DND-41 (cell line): ENCODE data around the gene ERC1.

Experiments used
- ATAC-seq: fragments of 200-7000 bp; cut with Tn5 transposase; 3 replicates; pipeline ENCODE4 v1.9.1; 2021; ENCODE audit warnings: low read depth; ENCODE audit not compliant: insufficient read depth
- DNase-seq: peaks from one replicate; pipeline ENCODE4 v3.0.0-alpha.2; 2020
- H2AFZ ChIP-seq: 2 replicates; pipeline ENCODE4 v1.6.0; 2012; ENCODE audit warnings: low read depth, low read length
- H3K27ac ChIP-seq: 2 replicates; pipeline ENCODE4 v1.5.1; 2012; ENCODE audit warnings: low read length, inconsistent platforms
- H3K27me3 ChIP-seq: fragments of 200-600 bp; sonication (generic); 2 replicates; pipeline ENCODE4 v1.6.0; 2012; ENCODE audit warnings: low read length, mild to moderate bottlenecking, inconsistent platforms; ENCODE audit not compliant: insufficient read depth, poor library complexity
- H3K36me3 ChIP-seq: 2 replicates; pipeline ENCODE4 v1.5.1; 2012; ENCODE audit warnings: low read length, inconsistent platforms; ENCODE audit not compliant: insufficient read depth
- H3K4me1 ChIP-seq: 2 replicates; pipeline ENCODE4 v1.5.1; 2012; ENCODE audit warnings: mild to moderate bottlenecking, low read length; ENCODE audit not compliant: insufficient read depth
- H3K4me2 ChIP-seq: 2 replicates; pipeline ENCODE4 v1.6.0; 2012; ENCODE audit warnings: mild to moderate bottlenecking, moderate library complexity, low read length, inconsistent platforms; ENCODE audit not compliant: insufficient read depth
- H3K4me3 ChIP-seq, 2 experiments: fragments of 200-600 bp in 1 of 2; shearing (Covaris generic) in 1 of 2; 2 replicates each; pipeline ENCODE4 v1.5.1; 2012 to 2016; ENCODE audit warnings: inconsistent platforms in 2 of 2, low read length in 2 of 2, mild to moderate bottlenecking in 2 of 2, low read depth in 1 of 2, moderate library complexity in 1 of 2
- H3K79me2 ChIP-seq: 2 replicates; pipeline ENCODE4 v1.6.0; 2012; ENCODE audit warnings: low read length, inconsistent platforms; ENCODE audit not compliant: insufficient read depth
- H3K9ac ChIP-seq: 2 replicates; pipeline ENCODE4 v1.6.0; 2012; ENCODE audit warnings: low read depth, mild to moderate bottlenecking, inconsistent platforms, low read length, moderate library complexity
- H3K9me3 ChIP-seq: 2 replicates; pipeline ENCODE4 v1.5.1; 2012; ENCODE audit warnings: low read length, moderate library complexity, mild to moderate bottlenecking, inconsistent platforms; ENCODE audit not compliant: insufficient read depth, severe bottlenecking
- H4K20me1 ChIP-seq: 2 replicates; pipeline ENCODE4 v1.6.0; 2012; ENCODE audit warnings: low read length; ENCODE audit not compliant: insufficient read depth
- CTCF ChIP-seq: IDR thresholded peaks from 2 replicates; pipeline ENCODE4 v1.5.1; 2012; ENCODE audit warnings: borderline replicate concordance, low read length, moderate library complexity, mild to moderate bottlenecking; ENCODE audit not compliant: poor library complexity, severe bottlenecking; ENCODE audit errors: extremely low read depth
- EZH2 ChIP-seq: IDR thresholded peaks from 3 replicates; pipeline ENCODE4 v1.6.1; 2012; ENCODE audit warnings: borderline replicate concordance, low read depth, mild to moderate bottlenecking, moderate library complexity, low read length, inconsistent platforms; ENCODE audit not compliant: severe bottlenecking

The ERC1 gene

DNA sequence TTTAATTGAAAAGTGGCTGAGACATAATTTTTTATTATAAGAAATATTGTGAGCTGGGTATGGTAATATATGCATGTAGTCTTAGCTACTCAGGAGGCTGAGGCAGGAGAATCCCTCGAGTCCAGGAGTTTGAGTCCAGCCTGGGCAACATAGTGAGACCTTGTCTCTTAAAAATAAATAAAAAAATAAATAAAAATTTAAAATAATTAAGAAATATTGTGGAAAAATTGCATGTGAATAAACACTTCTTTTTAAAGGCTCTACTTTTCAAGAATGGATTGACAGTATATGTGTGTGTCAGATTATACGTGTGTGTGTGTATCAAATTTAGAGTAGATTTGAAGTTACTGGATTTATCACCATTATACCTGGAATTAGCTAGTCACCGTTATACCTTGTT is 43.2 kb downstream of the ERC1 start:
- no peaks in the 10 kb centered on the region for H3K79me2 ChIP-seq
- H3K4me1 ChIP-seq = no peaks in the 10 kb centered on the region
- no peak for ATAC-seq
- no peak overlapping the region for H2AFZ ChIP-seq
- DNase-seq = no peak
- no peaks in the 10 kb centered on the region for H4K20me1 ChIP-seq
- no peaks in the 10 kb centered on the region for H3K27me3 ChIP-seq
- H3K36me3 ChIP-seq = peaks cover 3% of the 10 kb centered on the region; the same call in 1 of the 2 replicates
- no peaks in the 10 kb centered on the region for H3K9me3 ChIP-seq
- H3K4me2 ChIP-seq = no peak overlapping the region
- H3K4me3 ChIP-seq = no peak overlapping the region
- H3K9ac ChIP-seq = no peak overlapping the region
- H3K27ac ChIP-seq = no peak overlapping the region
- TF ChIP-seq CTCF (no peak), EZH2 (no peak)

GRCh38 chr12:1034751-1035457 is 43.9 kb downstream of the ERC1 start:
- ATAC-seq (no peak), DNase-seq (no peak)
- no peaks in the 10 kb centered on the region for H3K79me2 ChIP-seq
- H3K27me3 ChIP-seq = no peaks in the 10 kb centered on the region
- H3K4me3 ChIP-seq = no peak overlapping the region
- H3K4me2 ChIP-seq = no peak overlapping the region
- H3K4me1 ChIP-seq = no peaks in the 10 kb centered on the region
- peaks cover 3% of the 10 kb centered on the region; the same call in 1 of the 2 replicates for H3K36me3 ChIP-seq
- TF ChIP-seq EZH2 (no peak), CTCF (no peak)
- no peak overlapping the region for H3K27ac ChIP-seq
- H4K20me1 ChIP-seq = no peaks in the 10 kb centered on the region
- H2AFZ ChIP-seq = no peak overlapping the region
- no peak overlapping the region for H3K9ac ChIP-seq
- H3K9me3 ChIP-seq = no peaks in the 10 kb centered on the region

GRCh38 chr12:1041478-1041877 is 50.5 kb downstream of the ERC1 start:
- Histone ChIP-seq H3K4me1 (no peaks in the 10 kb centered on the region), H3K27me3 (no peaks in the 10 kb centered on the region), H3K27ac (no peak overlapping the region), H3K4me3 (no peak overlapping the region), H3K4me2 (no peak overlapping the region), H2AFZ (no peak overlapping the region), H3K9ac (no peak overlapping the region), H3K36me3 (no peaks in the 10 kb centered on the region), H3K9me3 (no peaks in the 10 kb centered on the region), H3K79me2 (no peaks in the 10 kb centered on the region), H4K20me1 (no peaks in the 10 kb centered on the region)
- ATAC-seq (no peak), DNase-seq (no peak)
- TF ChIP-seq CTCF = no peak
- no peak for TF ChIP-seq EZH2
